Psoas muscle (tissue), 8 donors: ENCODE measurements around the gene HMGCL. TPM values are rescaled to one million over a fixed set of nuclear protein-coding genes. Genes with fewer than 3 reads are reported as not detected.
"Not testable (repeated sequence)": the region's sequence is repeated elsewhere in the genome, so short reads cannot be mapped to it uniquely, and the experiment has no call there.

ENCODE experiments used
- ATAC-seq, 4 donors: fragments of 200-7000 bp; cut with Tn5 transposase; one replicate each; pipeline ENCODE4 v1.9.1; 2020; ENCODE audit warnings: moderate library complexity in 3 of 4, mild to moderate bottlenecking in 2 of 4
- DNase-seq, 2 donors: peaks; one replicate each; pipeline ENCODE4 v3.0.0-alpha.2; 2020
- H3K27ac ChIP-seq: fragments of 200-600 bp; one replicate; pipeline ENCODE4 v1.8.0; 2022
- H3K27me3 ChIP-seq, 3 donors: fragments of 200-600 bp in 1 of 3; one replicate each; pipeline versions ENCODE4 v1.6.1 to v1.8.0; 2013 to 2022; ENCODE audit warnings: low read length in 2 of 3, mild to moderate bottlenecking in 2 of 3, moderate library complexity in 1 of 3; ENCODE audit not compliant: insufficient read depth in 3 of 3
- H3K36me3 ChIP-seq, 2 donors: fragments of 200-600 bp in 1 of 2; one replicate each; pipeline versions ENCODE4 v1.6.1 to v1.8.0; 2013 to 2022; ENCODE audit warnings: low read depth in 1 of 2, mild to moderate bottlenecking in 1 of 2, moderate library complexity in 1 of 2; ENCODE audit not compliant: insufficient read depth in 1 of 2
- H3K4me1 ChIP-seq: fragments of 200-600 bp; one replicate; pipeline ENCODE4 v1.8.0; 2022
- H3K4me3 ChIP-seq: fragments of 200-600 bp; one replicate; pipeline ENCODE4 v1.8.0; 2022; ENCODE audit warnings: mild to moderate bottlenecking
- H3K9me3 ChIP-seq: fragments of 200-600 bp; one replicate; pipeline ENCODE4 v1.8.0; 2022
- WGBS, 3 donors: extraction: QIAGEN DNeasy Blood & Tissue Kit; methylation state at CpG; one replicate each; pipeline versions ENCODE4 v1.1.6 to v1.1.7; 2013; 5-methylcytosine and 5-hydroxymethylcytosine counted together
- intact Hi-C, 2 donors: fragments of 100-400 bp; cut with DNase I; formaldehyde crosslinking; loops; one replicate each; pipeline versions ENCODE4 v1.11.0 to v1.14.2; 2022
- polyA plus RNA-seq, 3 donors: library from polyadenylated mRNA; stranded (reverse); fragments of 200-250 nt; gene quantifications; one replicate each; pipeline ENCODE4 v1.2.3, GENCODE V29; 2013
- total RNA-seq, 4 donors: library from RNA; stranded (reverse); fragmentation: NEBNext Ultra II Directional in 2 of 4; extraction: Animal tissue kit (Norgen Biotek cat#: 25700) in 2 of 4; gene quantifications; one replicate each; pipeline versions ENCODE4 v1.2.1 to v1.2.4, GENCODE V29; 2021 to 2023
- TF ChIP-seq, protein P1 (sequence below): fragments of 200-600 bp; IDR thresholded peaks from one replicate; pipeline ENCODE4 v1.8.0; 2022; ENCODE audit warnings: antibody characterized with exemption
- donor health status: healthy with polysubstance abuse.
- donor health status: DM: no; HTN: no; CAD: no; lungs with moderate emphysema.
- donor health status: Bipolar disorder and iron deficiency.
- donor health status: healthy.
- donor health status: DM: yes; HTN: yes; CAD: no.
- donor health status: DM: no; HTN: no; CAD: no.
- donor health status: DM: no; HTN: no; CAD: no.
- donor health status: DM: yes; HTN: yes; CAD: no.

The HMGCL gene
- total and polyA plus RNA-seq, 7 donors, result 19.6 to 55.4 (median 33.5) TPM

DNA sequence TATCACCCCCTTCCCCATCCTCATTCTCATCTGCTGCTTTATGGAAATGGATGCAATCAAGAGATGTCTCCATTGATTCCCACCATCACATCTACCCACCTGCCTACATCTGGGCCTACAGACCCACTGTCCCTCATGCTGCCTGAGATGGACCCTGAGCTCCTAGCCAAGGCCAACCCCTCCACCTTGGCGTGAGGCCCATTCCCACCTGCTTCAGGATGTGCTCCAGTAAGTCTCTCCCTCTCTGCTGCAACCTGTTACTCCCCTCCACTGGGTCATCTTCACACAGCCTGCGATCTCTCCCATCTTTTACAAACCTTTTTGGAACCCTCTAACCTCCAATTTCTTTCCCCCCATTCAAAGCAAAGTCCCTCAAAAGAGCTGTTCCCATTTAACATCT is 20.2 kb downstream of the HMGCL start:
- intact Hi-C loops, result loop anchor here in 1 of 2 donors (2.0 kb wide), 1 partner anchor 52 kb away; no protein-coding TSS in a partner anchor
- Histone ChIP-seq H3K4me1 (no peaks in the 10 kb centered on the region), H3K36me3 (peaks cover 0 to 56% of the 10 kb centered on the region in 2 donors), H3K27me3 (no peaks in the 10 kb centered on the region), H3K9me3 (no peaks in the 10 kb centered on the region), H3K27ac (no peak overlapping the region), H3K4me3 (no peak overlapping the region)
- TF ChIP-seq, protein P1, sequence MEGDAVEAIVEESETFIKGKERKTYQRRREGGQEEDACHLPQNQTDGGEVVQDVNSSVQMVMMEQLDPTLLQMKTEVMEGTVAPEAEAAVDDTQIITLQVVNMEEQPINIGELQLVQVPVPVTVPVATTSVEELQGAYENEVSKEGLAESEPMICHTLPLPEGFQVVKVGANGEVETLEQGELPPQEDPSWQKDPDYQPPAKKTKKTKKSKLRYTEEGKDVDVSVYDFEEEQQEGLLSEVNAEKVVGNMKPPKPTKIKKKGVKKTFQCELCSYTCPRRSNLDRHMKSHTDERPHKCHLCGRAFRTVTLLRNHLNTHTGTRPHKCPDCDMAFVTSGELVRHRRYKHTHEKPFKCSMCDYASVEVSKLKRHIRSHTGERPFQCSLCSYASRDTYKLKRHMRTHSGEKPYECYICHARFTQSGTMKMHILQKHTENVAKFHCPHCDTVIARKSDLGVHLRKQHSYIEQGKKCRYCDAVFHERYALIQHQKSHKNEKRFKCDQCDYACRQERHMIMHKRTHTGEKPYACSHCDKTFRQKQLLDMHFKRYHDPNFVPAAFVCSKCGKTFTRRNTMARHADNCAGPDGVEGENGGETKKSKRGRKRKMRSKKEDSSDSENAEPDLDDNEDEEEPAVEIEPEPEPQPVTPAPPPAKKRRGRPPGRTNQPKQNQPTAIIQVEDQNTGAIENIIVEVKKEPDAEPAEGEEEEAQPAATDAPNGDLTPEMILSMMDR, result no peak
- no peak for ATAC-seq
- no peak for DNase-seq
- WGBS, 3 donors, result 94 to 98% (median 98%) methylated on average over 2 of the region's 2 CpGs

DNA sequence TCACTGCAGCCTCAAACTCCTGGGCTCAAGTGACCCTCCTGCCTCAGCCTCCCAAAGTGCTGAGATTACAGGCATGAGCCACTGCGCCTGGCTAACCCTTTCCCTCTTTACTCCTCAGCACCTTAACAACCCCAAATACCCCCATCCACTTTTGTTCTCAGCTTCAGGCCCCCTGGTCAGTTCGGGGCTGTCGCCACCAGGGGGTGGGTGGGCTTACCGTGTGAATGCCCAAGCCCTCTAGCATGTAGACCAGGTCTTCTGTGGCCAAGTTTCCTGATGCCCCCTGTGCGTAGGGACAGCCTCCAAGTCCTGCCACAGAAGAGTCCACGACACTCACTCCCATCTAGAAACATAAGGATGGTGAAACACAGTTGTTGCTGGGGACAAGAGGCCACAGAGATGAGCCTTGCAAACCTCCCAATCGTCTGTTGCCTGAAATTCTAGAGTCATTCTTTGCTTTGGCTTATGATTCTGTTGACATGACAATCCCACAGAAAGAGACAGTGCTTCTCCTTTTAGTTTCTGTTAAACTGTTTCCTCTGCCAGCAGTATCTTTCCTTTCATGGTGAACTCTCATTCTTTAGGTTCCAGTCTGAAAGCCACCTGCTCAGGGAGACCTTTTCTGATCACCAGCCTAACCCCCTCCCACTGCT is 20.9 kb downstream of the HMGCL start:
- intact Hi-C loops, result loop anchor here in 1 of 2 donors (2.0 kb wide), 1 partner anchor 52 kb away; no protein-coding TSS in a partner anchor
- ATAC-seq, result no peak
- Histone ChIP-seq H3K36me3 (peaks cover 0 to 56% of the 10 kb centered on the region in 2 donors), H3K27ac (no peak overlapping the region), H3K27me3 (no peaks in the 10 kb centered on the region), H3K4me3 (no peak overlapping the region), H3K4me1 (peaks cover 7% of the 10 kb centered on the region), H3K9me3 (no peaks in the 10 kb centered on the region)
- DNase-seq, result no peak
- 67 to 76% (median 69%) methylated on average over 7 of the region's 7 CpGs for WGBS, 3 donors
- TF ChIP-seq, protein P1, result no peak

DNA sequence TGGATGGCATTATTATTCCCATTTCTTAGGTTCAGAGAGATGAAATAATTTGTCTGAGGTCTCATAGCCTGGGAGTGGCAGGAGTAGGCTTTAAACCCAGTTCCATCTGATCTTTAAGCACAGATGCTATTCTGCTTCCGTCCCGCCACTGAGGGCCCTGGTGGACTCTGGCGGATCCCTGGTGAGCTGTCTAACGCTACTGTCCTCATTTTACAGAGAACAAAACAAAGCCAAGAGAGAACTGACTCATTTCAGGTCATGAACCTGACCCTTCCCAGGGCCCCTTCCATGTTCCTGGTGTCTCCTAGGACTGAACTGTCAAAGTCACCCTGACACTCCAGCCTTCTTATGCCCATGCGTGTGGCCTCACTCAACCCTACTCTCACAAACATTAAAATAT is 21.6 kb downstream of the HMGCL start:
- TF ChIP-seq, protein P1, result no peak
- Histone ChIP-seq H3K4me1 (peaks cover 13% of the 10 kb centered on the region), H3K27ac (no peak overlapping the region), H3K36me3 (peaks cover 0 to 56% of the 10 kb centered on the region in 2 donors), H3K9me3 (no peaks in the 10 kb centered on the region), H3K4me3 (no peak overlapping the region), H3K27me3 (no peaks in the 10 kb centered on the region)
- 87 to 90% (median 89%) methylated on average over 5 of the region's 5 CpGs for WGBS, 3 donors
- ATAC-seq, result no peak
- no peak for DNase-seq
- intact Hi-C loops, result loop anchor here in 1 of 2 donors (2.0 kb wide), 1 partner anchor 53 kb away; no protein-coding TSS in a partner anchor

DNA sequence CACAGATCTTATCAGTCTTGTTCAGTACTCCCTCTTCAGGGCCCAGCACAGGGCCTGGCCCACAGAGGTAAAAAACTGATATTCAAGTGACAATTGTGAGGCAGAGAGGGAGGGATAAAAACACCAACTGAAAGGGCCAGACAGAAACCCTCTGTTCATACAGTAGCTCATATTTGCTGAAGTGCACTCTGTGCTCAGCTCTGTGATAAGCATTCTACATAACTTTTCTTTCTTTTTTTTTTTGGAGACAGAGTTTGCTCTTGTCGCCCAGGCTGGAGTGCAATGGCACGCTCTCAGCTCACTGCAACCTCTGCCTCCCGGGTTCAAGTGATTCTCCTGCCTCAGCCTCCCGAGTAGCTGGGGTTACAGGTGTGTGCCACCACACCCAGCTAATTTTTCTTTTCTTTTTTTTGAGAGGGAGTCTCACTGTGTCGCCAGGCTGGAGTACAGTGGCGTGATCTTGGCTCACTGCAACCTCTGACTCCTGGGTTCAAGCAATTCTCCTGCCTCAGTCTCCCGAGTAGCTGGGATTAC is 22.4 kb downstream of the HMGCL start:
- H3K4me3 ChIP-seq, intact Hi-C loops, H3K9me3 ChIP-seq, H3K27ac ChIP-seq, ATAC-seq, DNase-seq, H3K27me3 ChIP-seq: not testable (repeated sequence)
- WGBS, 3 donors, result 91 to 93% (median 91%) methylated on average over 7 of the region's 7 CpGs
- Histone ChIP-seq H3K4me1 (peaks cover 13% of the 10 kb centered on the region), H3K36me3 (peaks cover 0 to 57% of the 10 kb centered on the region in 2 donors)

DNA sequence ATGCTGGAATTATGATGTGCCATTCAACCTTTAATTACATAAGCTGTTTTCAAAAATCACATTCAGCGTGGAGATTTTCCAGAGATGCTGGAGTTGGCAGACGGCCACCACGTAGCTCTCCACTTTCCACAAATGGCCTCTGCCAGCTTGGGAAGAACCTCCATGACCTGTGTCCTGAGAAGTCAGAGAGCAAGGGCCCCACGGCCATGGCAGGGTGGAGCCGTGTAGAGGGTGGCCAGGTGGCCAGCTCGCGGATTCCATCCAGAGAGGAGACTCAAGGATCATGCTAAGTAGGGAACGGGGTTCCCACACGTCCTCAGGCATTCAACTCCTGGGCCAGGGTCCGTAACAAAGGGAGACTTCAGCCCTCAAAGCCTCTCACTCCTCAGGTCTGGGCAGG is 23.4 kb downstream of the HMGCL start:
- H3K4me1 ChIP-seq, result peaks cover 13% of the 10 kb centered on the region
- H3K36me3 ChIP-seq, result peaks cover 0 to 54% of the 10 kb centered on the region in 2 donors
- 51 to 54% (median 52%) methylated on average over 10 of the region's 10 CpGs for WGBS, 3 donors
- ATAC-seq (no peak), DNase-seq (no peak)
- H3K27ac ChIP-seq, result peak overlapping the region; percentile 98
- no peaks in the 10 kb centered on the region for H3K27me3 ChIP-seq
- TF ChIP-seq, protein P1, result no peak
- peak overlapping the region; percentile 97 for H3K4me3 ChIP-seq
- intact Hi-C loops, result no loop called here
- no peaks in the 10 kb centered on the region for H3K9me3 ChIP-seq
